ENCODE data around the gene NFE2L2. TPM values are rescaled to one million over a fixed set of nuclear protein-coding genes. Genes with fewer than 3 reads are reported as not detected.
"Not testable (repeated sequence)": the region's sequence is repeated elsewhere in the genome, so short reads cannot be mapped to it uniquely, and the experiment has no call there.

The NFE2L2 gene
- total RNA-seq, 2 experiments from 2014 or later, result 71.0 to 78.8 TPM

- Mint-ChIP-seq H3K36me3 (no peaks in the 10 kb centered on the region), H3K9me3 (peaks cover 2% of the 10 kb centered on the region), H3K27ac (no peak overlapping the region), H3K27me3 (peaks cover 4% of the 10 kb centered on the region), H3K4me1 (peaks cover 5% of the 10 kb centered on the region), H3K4me3 (no peak overlapping the region)
- POLR2A ChIA-PET, result interaction anchor here (0.7 kb wide), 1 partner anchor 24 kb away, joined by 3 read pairs; no protein-coding TSS in a partner anchor
- no peak for DNase-seq
- no peak for ATAC-seq (ENCODE audit: low read depth)
These were observed 75.8 kb downstream of the NFE2L2 start for GRCh38 chr2:177188482-177189469.

DNA sequence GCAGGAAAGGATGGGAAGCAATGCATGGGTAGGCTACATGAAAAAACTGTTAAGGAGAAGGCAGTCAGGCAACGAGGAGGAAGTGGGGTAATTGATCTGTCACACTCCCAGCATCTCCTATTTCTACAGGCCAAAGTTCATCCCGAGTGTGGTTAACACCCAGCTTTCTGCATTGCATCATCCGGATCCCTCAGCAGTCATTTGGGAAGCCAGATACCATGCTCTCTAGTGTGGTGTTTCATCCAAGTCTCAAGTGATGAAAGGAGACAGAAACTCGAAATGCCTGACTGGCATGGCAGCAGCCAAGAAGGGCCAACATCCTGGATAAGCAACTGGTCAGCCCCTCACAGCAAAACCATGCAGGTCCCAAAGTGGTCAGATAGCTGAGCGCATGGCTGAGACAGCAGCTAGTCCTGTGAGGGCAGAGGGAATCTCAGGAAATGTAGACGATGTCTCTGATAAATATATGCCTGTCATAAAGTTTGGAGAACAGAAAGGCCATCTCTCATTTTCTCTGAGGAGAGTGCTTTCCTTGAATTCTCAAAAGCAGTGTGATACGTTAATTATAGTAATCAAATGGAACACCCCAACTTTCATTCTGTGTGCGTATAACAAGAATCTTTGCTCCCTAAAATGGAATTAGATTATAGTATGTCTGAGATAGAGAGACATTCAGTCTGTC, 76.8 kb downstream of the NFE2L2 start:
- Mint-ChIP-seq H3K9me3 (peaks cover 2% of the 10 kb centered on the region), H3K27ac (no peak overlapping the region), H3K27me3 (peaks cover 9% of the 10 kb centered on the region), H3K36me3 (no peaks in the 10 kb centered on the region), H3K4me1 (peaks cover 6% of the 10 kb centered on the region), H3K4me3 (no peak overlapping the region)
- POLR2A ChIA-PET, result no interaction called here
- no peak for ATAC-seq (ENCODE audit: low read depth)
- DNase-seq, result no peak

GRCh38 chr2:177186038-177186437, 78.5 kb downstream of the NFE2L2 start:
- H3K27ac Mint-ChIP-seq; ATAC-seq (ENCODE audit: low read depth); H3K9me3 Mint-ChIP-seq; H3K4me1 Mint-ChIP-seq; POLR2A ChIA-PET; H3K36me3 Mint-ChIP-seq; DNase-seq; H3K4me3 Mint-ChIP-seq; H3K27me3 Mint-ChIP-seq: not testable (repeated sequence)

DNA sequence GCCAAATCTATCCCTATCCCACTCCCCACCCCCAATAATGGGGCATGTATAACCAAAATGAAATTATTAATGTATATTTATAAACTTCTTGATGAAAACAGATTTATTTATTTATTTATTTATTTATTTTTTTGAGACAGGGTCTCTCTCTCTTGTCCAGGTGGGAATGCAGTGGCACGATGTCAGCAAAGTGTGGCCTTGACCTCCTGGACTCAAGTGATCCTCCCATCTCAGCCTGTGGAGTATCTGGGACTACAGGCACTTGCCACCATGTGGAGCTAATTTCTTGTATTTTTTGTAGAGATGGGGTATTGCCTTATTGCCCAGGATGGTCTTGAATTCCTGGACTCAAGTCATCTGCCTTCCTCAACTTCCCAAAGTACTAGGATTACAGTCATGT, 79.9 kb downstream of the NFE2L2 start:
- Mint-ChIP-seq H3K36me3 (no peaks in the 10 kb centered on the region), H3K4me3 (no peak overlapping the region), H3K27ac (no peak overlapping the region), H3K9me3 (no peaks in the 10 kb centered on the region), H3K27me3 (peaks cover 12% of the 10 kb centered on the region), H3K4me1 (peaks cover 6% of the 10 kb centered on the region)
- DNase-seq (no peak), ATAC-seq (ENCODE audit: low read depth) (no peak)
- POLR2A ChIA-PET, result interaction anchor here (0.7 kb wide), 1 partner anchor 13 kb away, joined by 3 read pairs; no protein-coding TSS in a partner anchor

DNA sequence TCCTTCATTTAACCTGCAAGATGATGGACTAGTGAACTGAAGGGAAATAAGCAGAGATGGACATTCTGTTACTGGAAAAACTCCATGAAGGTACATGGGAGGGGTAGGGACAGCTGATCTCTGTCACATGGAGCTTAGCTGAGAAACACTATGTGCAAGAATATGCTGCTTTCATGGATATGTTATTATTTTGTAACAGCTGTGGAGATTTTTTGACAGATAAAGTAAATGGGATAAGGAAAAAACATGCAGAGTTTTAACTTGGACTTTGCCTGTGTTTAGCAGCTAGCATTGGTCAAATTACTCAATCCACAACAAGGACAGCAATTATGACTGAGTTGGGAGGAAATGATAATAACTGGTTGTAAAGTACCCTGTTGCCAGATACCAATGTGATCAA, 80.7 kb downstream of the NFE2L2 start:
- H3K4me3 Mint-ChIP-seq, result no peak overlapping the region
- peaks cover 6% of the 10 kb centered on the region for H3K4me1 Mint-ChIP-seq
- H3K36me3 Mint-ChIP-seq, result no peaks in the 10 kb centered on the region
- H3K27ac Mint-ChIP-seq, result no peak overlapping the region
- POLR2A ChIA-PET, result interaction anchor here (0.7 kb wide), 1 partner anchor 29 kb away, joined by 3 read pairs; the partner anchor contains the start of gene HNRNPA3
- H3K9me3 Mint-ChIP-seq, result no peaks in the 10 kb centered on the region
- DNase-seq (no peak), ATAC-seq (ENCODE audit: low read depth) (no peak)
- peaks cover 12% of the 10 kb centered on the region for H3K27me3 Mint-ChIP-seq

Small RNA genes lying within 50 kb of the gene (microRNA-seq; reads per million reads assigned to microRNA genes)
- gene MIR3128 (not detected), gene MIR6512 (not detected)

Other genes starting within 250 kb of the NFE2L2 start
- gene HNRNPA3, start 51.9 kb downstream of the NFE2L2 start, total RNA-seq, result 100 to 1,000 TPM; 250 to 256 TPM
- 10 to 100 TPM; 46.1 to 46.4 TPM for gene AGPS, start 128.0 kb upstream of the NFE2L2 start, total RNA-seq

Data from activated naive CD8-positive, alpha-beta T cell treated with anti-CD3 and anti-CD28 coated beads, Interleukin-2, amount 10 ng/mL, durations not matched to agents 7 days and 5 days (primary cell).